GM18505 (cell line): ENCODE data around the gene KRTAP1-3.
"Not testable (repeated sequence)": the region's sequence is repeated elsewhere in the genome, so short reads cannot be mapped to it uniquely, and the experiment has no call there.

Source experiments
- ATAC-seq: cut with Tn5 transposase; IDR thresholded peaks from one replicate; pipeline ENCODE4 v1.9.1; 2021; ENCODE audit not compliant: unreplicated experiment
- POLR2A ChIP-seq: IDR thresholded peaks from 4 replicates; pipeline ENCODE4 v1.6.1; 2011; ENCODE audit warnings: borderline replicate concordance; ENCODE audit not compliant: insufficient read depth, insufficient read length; ENCODE audit errors: extremely low read depth

KRTAP1-3 gene

DNA sequence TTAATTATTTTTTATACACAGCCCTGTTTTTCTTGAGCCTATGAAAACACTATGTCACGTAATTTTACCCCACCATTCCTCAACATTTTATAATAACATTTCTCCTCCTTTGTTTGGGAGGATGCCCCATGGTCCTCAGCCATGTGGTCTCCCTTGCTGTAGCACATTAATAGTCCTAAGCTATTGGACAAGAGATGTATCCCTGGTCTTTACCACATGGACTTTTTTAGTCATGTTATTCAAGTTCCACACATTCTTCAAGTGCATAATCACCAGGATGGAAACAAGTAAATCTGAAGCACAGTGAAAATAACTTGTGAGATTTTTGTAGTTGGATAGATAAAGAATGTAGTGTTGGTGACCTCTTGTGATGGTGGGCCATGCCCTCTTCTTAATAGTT is 27.3 kb upstream of the KRTAP1-3 start:
- ATAC-seq, result no peak
- no peak for TF ChIP-seq POLR2A

DNA sequence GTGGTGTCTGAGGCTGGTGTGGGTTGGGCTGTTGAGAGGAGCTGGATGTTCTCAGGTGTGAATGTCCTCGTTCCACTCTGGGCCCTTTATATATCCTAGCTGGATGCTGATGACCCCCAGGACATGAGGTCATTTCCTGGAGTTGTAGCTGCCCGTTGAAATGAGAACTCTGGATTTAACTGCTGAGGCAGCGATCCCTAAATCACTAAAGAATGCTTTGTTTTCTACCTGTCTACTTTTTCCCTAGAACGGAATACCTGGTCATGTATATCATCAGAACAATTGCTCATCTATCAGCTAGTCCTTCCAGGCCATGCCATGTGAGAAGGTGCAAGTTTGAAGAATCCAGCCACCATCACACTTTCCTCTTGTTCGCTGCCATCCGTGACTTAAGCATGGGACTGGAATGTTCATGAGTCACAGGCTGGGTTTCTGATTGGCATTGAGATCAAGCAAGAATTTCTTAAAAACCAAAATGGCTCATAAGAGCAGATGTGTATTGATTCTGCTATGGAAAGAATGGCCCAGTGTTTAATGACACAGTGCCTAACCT is 25.5 kb upstream of the KRTAP1-3 start, which contains the start of gene KRTAP2-3:
TSS of gene KRTAP2-3 (minus strand) at position 63 of the 553 bp plus-strand sequence. CDS start 64 bp downstream, outside the sequence.
- no peak for ATAC-seq
- no peak for TF ChIP-seq POLR2A

DNA sequence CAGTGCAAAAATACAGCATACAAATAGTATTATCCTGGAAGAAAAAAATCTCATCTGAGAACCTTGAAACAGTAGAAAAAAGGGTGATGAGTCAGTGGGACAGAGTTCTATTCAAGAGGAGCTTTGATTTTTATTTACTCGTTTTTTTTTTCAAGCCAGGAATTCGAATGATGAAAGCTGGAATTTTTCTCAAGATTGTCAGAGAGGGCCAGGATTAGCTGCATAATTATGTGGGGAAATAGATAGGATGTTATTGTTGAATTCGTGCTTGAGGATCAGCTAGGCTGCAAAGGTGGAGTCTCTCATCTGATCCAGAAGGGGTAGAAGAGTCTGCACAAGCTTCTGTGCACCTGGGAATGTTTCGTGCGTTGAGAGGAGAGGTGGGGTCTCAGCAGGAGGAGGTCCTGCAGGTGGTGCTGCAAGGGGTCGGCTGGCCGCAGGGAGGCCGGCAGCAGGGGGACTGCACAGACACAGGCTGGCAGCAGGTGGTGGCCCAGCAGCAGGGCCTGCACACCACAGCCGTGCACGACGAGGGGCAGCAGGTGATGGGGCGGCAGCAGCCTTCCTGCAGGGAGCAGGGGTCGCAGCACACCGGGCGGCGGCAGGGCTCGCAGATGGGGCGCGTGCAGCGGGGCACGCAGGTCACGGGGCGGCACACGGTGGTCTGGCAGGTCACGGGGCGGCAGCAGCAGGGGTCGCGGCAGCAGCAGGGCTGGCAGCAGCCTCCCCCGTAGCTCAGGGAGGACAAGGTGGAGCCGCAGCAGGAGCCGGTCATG is 24.8 kb upstream of the KRTAP1-3 start:
- ATAC-seq, result not testable (repeated sequence)

DNA sequence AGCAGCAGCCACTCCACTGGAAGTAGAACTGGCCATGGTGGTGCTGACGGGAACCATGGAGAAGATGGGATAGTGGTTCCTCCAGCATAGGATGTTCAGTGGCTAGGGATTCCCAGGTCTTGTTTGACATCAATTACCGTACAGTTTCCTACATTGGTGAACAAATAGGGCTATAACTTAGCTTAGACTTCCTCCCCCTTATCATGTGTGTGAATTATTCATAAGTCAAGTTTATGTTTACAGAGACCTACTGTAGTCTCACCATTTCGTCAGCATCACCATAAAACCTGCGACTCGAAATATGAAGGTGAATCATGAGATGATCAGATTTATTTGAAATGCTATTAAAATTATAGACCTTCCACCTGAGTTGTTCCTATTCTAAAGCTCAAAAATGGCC is 24.1 kb upstream of the KRTAP1-3 start:
- no peak for TF ChIP-seq POLR2A
- no peak for ATAC-seq

DNA sequence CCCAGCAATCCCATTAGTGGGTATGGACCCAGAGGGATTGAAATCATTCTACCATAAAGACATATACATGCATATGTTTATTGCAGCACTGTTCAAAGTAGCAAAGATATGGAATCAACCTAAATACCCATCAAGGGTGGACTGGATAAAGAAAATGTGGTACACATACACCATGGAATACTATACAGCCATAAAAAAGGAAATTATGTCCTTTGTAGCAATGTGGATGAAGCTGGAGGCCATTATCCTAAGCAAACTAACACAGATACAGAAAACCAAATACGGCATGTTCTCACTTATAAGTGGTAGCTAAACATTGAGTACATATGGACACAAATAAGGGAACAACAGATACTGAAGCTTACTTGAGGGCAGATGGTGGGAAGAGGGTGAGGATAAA is 22.9 kb upstream of the KRTAP1-3 start:
- no peak for TF ChIP-seq POLR2A
- no peak for ATAC-seq

DNA sequence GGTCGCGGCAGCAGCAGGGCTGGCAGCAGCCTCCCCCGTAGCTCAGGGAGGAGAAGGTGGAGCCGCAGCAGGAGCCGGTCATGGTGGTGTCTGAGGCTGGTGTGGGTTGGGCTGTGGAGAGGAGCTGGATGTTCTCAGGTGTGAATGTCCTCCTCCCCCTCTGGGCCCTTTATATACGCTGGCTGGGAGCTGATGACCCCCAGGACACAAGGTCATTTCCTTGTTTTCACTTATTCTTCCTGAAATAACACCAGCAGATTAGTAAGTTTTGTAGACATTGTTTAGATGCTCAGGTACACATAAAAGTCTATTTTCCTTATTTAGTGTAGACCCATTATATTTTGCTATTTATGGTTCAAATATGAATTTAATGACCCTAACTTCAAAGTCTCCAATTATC is 20.5 kb upstream of the KRTAP1-3 start, which contains the start of gene KRTAP2-2:
TSS of gene KRTAP2-2 (minus strand) at position 101 of the 400 bp plus-strand sequence. CDS start at position 82, 19 bp downstream.
- not testable (repeated sequence) for ATAC-seq

DNA sequence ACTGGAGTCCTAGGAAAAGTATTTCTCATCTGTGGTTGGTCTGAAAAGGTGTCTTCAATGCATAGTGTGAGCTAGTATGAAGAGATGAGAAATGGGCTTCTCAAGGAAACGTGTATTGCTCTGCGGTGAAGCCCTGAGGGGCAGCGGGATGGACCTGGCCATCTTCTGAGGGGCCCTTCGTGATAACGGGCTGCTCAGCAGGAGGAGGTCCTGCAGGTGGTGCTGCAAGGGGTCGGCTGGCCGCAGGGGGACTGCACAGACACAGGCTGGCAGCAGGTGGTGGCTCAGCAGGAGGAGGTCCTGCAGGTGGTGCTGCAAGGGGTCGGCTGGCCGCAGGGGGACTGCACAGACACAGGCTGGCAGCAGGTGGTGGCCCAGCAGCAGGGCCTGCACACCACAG is 19.9 kb upstream of the KRTAP1-3 start:
- not testable (repeated sequence) for ATAC-seq

DNA sequence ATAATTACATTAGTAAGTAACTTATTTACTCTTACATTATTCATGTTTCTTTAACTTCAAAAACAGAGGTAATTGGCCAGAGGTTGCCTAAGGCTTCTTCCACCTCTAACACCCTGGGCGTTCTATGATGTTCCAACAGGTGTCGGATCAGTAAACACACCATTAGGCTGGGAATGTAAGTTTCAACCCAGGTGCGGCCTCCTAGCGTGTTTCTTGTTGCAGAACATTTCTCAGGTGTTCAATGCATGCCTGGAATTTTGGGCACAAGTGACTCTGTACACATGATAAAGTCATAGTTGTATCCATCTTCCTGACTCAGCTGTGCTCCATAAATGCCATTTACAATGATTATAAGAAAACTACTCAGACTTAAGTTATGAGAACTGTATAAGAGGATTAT is 19.4 kb upstream of the KRTAP1-3 start:
- ATAC-seq, result no peak
- no peak for TF ChIP-seq POLR2A

DNA sequence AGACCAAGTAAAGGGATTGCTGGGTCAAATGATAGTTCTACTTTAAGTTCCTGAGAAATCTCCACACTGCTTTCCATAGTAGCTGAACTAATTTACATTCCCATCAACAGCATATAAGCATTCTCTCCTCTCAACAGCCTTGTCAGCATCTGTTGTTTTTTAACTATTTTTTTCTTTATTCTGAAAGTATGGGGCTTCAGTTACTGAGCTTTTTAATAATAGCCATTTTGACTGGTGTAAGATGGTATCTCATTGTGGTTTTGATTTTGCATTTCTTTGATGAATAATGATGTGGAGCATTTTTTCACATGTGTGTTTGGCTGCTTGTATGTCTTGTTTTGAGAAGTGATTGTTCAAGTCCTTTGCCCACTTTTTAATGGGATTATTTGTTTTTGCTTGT is 17.9 kb upstream of the KRTAP1-3 start:
- TF ChIP-seq POLR2A, result no peak
- no peak for ATAC-seq

DNA sequence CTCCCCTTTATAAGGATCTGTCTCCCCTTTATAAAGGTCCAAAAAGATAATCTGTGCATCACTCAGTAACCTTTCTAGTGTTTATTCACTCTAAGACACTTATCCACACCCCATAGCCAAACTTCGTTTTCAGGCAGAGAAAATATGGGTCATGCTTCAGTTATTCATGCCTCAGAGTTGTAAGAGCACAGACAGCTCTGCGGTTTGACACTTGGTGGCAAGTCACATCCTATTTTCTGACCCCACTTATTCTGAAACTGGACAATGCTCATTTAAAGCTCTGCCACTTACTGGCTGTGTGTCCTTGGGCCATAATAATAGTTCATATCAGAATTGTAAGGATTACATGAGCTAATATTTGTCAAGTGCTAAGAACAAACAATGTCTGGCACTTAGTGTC is 14.4 kb upstream of the KRTAP1-3 start:
- no peak for ATAC-seq
- no peak for TF ChIP-seq POLR2A

DNA sequence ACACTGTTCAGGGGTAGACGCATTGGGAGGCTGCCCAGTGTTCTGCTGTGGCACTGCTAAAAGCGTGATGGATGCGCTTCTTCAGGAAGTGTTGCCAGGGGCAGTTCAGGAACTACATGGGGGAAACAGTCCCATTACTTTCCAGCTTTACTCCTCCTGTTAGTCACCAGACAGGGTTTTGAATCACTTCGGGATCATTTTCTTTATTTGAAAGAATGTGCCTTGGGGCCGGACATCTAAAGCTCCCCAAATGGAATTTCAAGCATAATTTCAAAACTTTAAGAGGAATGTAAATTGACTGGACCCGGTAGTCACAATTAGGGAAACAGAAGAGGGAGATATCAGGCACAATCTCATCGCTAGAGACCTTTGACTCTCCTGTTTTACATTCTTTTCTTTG is 13.8 kb upstream of the KRTAP1-3 start:
- ATAC-seq, result no peak

DNA sequence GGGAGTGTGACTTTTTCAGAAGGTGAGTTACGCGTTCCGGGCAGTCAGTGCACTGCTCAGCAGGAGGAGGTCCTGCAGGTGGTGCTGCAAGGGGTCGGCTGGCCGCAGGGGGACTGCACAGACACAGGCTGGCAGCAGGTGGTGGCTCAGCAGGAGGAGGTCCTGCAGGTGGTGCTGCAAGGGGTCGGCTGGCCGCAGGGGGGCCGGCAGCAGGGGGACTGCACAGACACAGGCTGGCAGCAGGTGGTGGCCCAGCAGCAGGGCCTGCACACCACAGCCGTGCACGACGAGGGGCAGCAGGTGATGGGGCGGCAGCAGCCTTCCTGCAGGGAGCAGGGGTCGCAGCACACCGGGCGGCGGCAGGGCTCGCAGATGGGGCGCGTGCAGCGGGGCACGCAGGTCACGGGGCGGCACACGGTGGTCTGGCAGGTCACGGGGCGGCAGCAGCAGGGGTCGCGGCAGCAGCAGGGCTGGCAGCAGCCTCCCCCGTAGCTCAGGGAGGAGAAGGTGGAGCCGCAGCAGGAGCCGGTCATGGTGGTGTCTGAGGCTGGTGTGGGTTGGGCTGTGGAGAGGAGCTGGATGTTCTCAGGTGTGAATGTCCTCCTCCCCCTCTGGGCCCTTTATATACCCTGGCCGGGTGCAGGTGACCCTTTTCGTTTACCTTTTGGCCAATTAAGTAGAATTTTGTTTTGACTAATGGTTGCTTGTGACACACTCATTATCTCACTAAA is 12.2 kb upstream of the KRTAP1-3 start, which contains the start of gene KRTAP2-1:
TSS of gene KRTAP2-1 (minus strand) at position 582 of the 731 bp plus-strand sequence. CDS start at position 533, 49 bp downstream.
- ATAC-seq, result not testable (repeated sequence)

More for the DNA sequence above, 13.8 kb upstream of the KRTAP1-3 start:
- no peak for TF ChIP-seq POLR2A

DNA sequence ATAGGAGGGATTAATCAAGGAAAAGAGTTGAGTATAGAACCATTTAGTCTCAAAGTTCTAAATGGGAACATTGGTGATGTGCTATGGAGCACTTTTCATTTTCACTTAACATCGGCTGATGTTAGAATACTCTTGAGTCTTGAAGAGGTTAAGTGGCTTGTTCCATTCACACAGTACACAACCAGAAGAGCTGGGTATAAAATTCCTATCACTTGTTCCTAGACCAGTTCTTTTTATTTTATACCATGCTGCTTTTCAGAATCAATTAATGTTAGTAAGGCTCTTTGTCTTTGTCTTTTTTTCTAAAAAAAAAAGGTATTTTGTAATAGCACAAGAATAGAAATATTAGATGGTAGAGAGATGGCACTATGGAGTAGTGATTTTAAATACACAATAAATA is 8.3 kb upstream of the KRTAP1-3 start:
- ATAC-seq, result no peak
- no peak for TF ChIP-seq POLR2A

DNA sequence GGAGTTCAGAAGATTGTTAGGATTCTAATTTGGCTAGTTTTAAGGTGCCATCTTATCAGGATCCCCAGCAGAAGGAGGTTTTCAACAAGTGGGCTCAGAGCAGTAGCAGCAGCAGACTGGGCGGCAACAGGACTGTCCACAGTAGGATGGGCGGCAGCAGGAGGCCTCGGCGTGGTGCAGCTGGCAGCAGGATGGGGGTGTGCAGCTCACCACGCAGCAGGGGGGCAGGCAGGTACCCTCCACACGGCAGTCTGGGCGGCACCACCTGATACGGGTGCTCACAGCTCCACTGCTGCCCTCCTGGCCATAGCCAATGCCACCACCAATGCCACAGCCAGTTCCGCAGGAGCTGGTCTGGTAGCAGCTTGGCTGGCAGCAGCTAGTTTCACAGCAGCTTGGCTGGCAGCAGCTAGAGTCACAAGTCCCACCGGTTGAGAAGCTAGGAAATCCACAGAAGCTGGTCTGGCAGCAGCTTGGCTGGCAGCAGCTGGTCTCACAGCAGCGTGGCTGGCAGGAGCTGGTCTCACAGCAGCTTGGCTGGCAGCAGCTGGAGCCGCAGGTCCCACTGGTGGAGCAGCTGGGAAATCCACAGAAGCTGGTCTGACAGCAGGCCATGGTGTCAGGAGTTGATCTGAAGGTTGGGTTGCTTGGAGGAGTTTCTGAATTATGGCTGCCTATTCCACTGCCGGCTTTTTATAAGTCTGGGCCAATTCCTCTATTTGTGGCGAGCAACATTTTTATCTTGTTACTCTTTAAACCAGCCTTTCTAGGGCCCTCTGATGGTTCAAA is 6.3 kb upstream of the KRTAP1-3 start, which contains the start of gene KRTAP1-1:
TSS of gene KRTAP1-1 (minus strand) at position 668 of the 789 bp plus-strand sequence. CDS start at position 615, 53 bp downstream.
- not testable (repeated sequence) for ATAC-seq
